ENCODE data around the gene GSTA1. TPM values are rescaled to one million over a fixed set of nuclear protein-coding genes. Genes with fewer than 3 reads are reported as not detected.
"Not testable (repeated sequence)": the region's sequence is repeated elsewhere in the genome, so short reads cannot be mapped to it uniquely, and the experiment has no call there.

GSTA1 gene
- polyA plus RNA-seq, 1 donor from 2014 or later, result not detected

DNA sequence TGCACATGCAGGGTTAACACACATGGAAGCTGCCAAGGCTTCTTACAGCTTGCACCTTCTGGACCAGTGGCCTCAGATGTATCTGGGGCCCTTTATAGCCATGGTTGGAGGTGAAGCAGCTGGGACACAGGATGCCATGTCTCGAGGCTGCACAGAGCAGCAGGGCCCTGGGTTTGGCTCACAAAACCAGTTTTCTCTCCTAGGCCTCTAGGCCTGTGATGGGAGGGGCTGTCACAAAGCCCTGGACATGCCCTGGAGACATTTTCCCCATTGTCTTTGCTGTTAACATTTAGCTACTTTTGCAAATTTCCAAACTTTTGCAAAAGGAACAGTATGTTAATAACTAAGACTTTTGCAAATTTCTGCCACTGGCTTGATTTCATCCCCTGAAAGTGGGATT lies 18.2 kb upstream of the GSTA1 start:
- H3K36me3 Mint-ChIP-seq, result peaks cover 3% of the 10 kb centered on the region
- no peak overlapping the region for H3K27ac Mint-ChIP-seq
- H3K9me3 Mint-ChIP-seq, result peaks cover 0 to 10% (median 8%) of the 10 kb centered on the region in 3 donors
- H3K4me1 Mint-ChIP-seq, result no peaks in the 10 kb centered on the region
- H3K4me3 Mint-ChIP-seq, result no peak overlapping the region
- peaks cover 2% of the 10 kb centered on the region for H3K27me3 Mint-ChIP-seq

DNA sequence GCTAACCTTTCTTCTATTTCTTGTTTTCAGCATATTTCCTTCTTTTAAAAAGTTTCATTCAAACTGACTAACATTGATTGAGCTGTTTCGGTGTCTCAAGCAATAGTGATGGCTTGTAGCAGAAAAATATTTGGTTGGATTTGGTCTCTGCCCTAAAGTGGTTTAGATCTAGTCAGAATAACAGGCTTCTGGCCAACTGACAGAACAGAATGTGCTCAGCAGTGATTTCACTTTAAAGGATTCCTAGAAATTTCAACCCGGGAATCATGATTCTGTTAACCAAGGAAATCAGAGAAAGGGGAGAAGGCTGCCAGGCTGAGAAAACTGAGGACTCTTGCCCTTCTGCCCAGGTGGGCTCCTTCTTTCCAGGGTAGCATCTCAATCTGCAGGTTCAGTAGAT lies 16.6 kb upstream of the GSTA1 start:
- H3K4me1 Mint-ChIP-seq, result no peaks in the 10 kb centered on the region
- H3K27me3 Mint-ChIP-seq, result peaks cover 2% of the 10 kb centered on the region
- H3K36me3 Mint-ChIP-seq, result peaks cover 3% of the 10 kb centered on the region
- peaks cover 0 to 10% (median 8%) of the 10 kb centered on the region in 3 donors for H3K9me3 Mint-ChIP-seq
- H3K4me3 Mint-ChIP-seq, result no peak overlapping the region
- no peak overlapping the region for H3K27ac Mint-ChIP-seq

DNA sequence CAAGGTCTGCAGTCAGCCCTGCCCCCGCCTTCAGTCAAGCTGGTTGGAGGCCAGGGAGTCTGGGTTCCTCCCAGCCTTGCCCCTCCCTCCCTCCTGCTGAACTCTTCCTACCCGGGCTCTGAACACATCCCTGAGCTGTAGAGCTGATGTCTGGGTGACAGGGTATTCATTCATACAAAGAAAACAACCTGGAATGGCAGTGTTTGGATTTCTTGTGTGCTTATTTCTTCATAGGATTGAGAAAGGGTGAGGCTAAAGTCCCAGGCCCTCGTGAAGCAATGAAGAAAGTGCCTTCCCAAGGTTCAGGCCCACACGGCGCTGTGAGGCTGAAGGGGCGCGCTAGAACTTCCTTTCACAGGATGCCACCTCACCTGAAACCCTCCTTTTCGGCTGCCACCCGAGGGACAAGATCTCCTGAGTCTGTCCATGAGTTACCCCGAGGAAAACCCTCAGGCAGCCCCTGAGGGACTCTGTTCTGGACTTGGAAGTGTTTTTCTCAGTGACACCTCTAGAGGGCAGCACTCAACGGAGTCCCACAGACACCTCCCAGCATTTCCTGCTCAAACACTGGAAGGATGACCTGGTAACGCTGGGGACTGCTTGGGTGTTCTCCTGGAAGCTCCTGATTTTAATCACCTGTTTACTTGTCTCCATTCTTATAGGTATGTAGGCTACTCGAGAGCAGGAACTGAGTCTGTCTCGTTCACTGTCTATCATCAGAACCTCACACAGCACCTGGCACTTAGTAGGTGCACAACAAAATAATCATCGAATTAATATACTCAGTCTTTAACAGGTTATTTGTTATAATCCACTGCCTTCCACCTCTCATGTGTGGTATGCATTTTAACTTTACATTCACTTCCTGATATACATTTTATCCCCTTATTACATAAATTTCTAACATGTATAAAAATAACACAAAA lies 11.8 kb upstream of the GSTA1 start:
- Mint-ChIP-seq H3K4me1 (no peaks in the 10 kb centered on the region), H3K27ac (no peak overlapping the region), H3K4me3 (no peak overlapping the region), H3K36me3 (no peaks in the 10 kb centered on the region), H3K27me3 (peaks cover 7% of the 10 kb centered on the region), H3K9me3 (peaks cover 0 to 2% (median 0%) of the 10 kb centered on the region in 3 donors)

DNA sequence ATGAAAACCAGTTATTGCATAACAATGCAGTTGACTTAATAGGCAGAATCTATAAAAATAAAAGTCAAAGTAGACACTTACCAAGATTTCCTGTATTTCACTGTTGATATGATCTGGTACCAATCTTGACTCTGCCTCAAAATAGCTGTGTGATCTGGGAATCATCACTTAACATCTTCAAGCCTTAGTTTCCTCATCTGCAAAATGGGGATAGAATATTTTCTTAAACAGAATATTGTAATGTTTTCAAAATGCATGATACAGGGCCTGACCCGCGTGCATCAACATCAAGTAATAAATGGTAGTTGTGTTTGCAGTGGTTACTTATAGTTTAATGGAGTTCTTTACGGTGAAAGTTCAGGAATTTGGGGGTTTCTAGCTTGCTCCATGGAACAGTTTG lies 10.9 kb upstream of the GSTA1 start:
- not testable (repeated sequence) for H3K27ac Mint-ChIP-seq, H3K4me3 Mint-ChIP-seq, H3K27me3 Mint-ChIP-seq, H3K36me3 Mint-ChIP-seq, H3K4me1 Mint-ChIP-seq, H3K9me3 Mint-ChIP-seq

DNA sequence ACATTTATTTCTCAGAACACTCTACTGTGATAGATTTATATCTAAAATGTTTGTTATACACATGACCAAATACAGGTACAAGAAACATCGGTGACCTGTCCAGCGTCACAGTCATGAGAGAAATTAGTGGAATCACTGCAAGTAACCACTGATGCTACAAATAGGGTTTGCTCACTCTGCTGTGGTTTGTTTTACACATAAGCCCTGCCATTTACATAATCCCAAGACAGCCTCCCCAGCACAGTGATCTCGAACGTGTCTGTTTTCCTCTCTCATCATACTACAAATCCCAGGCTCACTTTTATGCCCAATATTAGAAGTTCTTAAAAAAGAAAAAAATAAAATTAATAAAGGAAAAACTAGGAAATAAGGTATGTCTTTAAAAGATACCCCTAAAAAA lies 6.2 kb upstream of the GSTA1 start:
- H3K36me3 Mint-ChIP-seq, H3K27ac Mint-ChIP-seq: not testable (repeated sequence)
- peaks cover 11% of the 10 kb centered on the region for H3K27me3 Mint-ChIP-seq

DNA sequence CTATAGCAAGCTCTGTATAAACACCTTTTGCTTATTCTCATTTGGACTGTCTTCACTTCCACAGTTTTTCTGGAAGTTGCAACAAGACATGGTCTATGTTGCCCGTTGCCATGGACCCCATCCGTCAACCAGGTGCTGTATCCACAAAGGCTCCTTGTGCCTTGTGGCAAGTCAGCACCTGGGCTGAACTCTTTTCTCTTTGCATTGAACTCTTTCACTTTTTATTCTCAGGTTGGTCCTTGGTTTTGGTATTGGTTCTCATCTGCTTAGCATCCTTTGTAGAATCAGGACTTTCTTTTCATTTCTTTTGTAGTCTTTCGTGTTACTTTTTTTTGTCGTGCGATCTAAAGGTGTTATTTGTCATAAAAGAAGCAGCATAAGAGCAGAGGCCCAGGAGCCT lies 5.0 kb upstream of the GSTA1 start:
- no peaks in the 10 kb centered on the region for H3K36me3 Mint-ChIP-seq
- no peak overlapping the region for H3K4me3 Mint-ChIP-seq
- H3K4me1 Mint-ChIP-seq, result no peaks in the 10 kb centered on the region

More for the DNA sequence above, 6.2 kb upstream of the GSTA1 start:
- not testable (repeated sequence) for H3K4me1 Mint-ChIP-seq, H3K4me3 Mint-ChIP-seq, H3K9me3 Mint-ChIP-seq

DNA sequence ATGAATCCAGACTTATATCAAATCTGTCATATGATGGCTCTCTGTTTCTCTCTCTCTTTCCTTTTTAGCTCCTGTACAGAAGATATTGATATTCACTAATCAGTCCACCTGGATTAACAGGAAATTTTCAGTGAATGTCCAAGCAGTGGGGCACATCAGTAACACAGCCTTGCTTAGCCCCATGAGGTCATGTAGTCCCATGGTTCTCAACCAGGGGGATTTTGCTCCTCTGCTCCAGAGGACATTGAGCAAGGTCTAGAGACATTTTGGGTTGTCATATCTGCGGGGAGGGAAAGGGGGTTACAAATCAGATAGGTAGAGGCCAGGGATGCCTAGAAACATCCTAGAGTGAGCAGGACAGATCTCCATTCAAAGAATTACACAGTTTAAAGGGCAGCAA lies 810 bp downstream of the GSTA1 start:
- no peaks in the 10 kb centered on the region for H3K36me3 Mint-ChIP-seq
- no peaks in the 10 kb centered on the region for H3K9me3 Mint-ChIP-seq
- peaks cover 11% of the 10 kb centered on the region for H3K27me3 Mint-ChIP-seq
- no peak overlapping the region for H3K4me3 Mint-ChIP-seq
- H3K4me1 Mint-ChIP-seq, result no peaks in the 10 kb centered on the region
- H3K27ac Mint-ChIP-seq, result no peak overlapping the region

More for the DNA sequence above, 5.0 kb upstream of the GSTA1 start:
- H3K27ac Mint-ChIP-seq, result no peak overlapping the region
- H3K27me3 Mint-ChIP-seq, result peaks cover 10% of the 10 kb centered on the region
- peaks cover 0 to 4% (median 0%) of the 10 kb centered on the region in 3 donors for H3K9me3 Mint-ChIP-seq

DNA sequence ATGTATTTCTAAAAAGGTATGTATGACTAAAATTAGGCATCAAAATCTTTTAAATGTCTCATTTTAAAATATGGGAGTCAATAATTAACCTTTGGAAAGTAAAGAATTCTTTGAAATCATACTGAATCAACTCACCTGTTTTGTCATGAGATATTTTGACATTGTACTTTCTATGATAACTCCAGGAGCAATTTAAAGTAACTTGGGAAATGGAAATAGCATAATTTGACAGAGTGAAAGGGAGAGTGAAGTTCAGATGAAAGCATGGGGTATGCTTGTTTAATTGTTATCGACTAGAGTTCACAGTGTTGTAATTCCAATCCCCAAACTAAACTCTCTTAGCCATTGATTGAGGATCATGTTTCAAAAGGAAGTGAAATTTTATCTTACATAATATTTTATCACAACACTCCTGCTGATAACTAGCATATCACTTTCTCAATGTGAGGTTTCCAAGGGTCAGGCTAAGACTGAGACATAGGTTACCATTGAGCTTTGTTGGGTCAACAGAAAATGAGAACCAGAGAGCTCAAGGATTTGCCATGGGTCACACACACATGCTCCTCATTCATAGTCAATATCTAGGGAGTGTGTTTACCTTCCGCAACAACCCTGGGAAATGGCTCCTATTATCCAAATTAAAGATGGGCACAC lies 2.3 kb downstream of the GSTA1 start:
- Mint-ChIP-seq H3K4me1 (no peaks in the 10 kb centered on the region), H3K4me3 (no peak overlapping the region), H3K27me3 (peaks cover 22% of the 10 kb centered on the region), H3K9me3 (no peaks in the 10 kb centered on the region), H3K36me3 (no peaks in the 10 kb centered on the region), H3K27ac (no peak overlapping the region)

DNA sequence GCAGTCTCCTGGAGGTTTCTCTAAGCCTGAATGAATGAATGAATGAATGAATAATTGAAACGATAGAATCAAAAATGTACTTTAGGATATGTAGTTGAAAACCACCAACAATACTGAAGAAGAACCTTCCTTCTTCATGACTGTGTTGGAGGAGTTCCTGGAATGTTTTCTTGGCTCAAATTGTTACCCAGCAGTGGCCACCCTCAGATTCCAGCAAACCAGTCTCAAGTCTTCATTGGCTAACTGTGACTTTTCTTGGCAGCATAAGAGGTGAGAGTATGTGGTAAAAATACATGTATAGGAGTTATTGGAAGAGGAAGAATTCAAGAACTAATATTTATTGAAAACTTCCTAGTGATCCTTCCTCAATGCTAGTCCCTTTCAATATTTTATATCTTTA lies 4.3 kb downstream of the GSTA1 start:
- not testable (repeated sequence) for H3K4me3 Mint-ChIP-seq, H3K9me3 Mint-ChIP-seq, H3K36me3 Mint-ChIP-seq, H3K27ac Mint-ChIP-seq, H3K4me1 Mint-ChIP-seq
- H3K27me3 Mint-ChIP-seq, result peaks cover 20% of the 10 kb centered on the region

DNA sequence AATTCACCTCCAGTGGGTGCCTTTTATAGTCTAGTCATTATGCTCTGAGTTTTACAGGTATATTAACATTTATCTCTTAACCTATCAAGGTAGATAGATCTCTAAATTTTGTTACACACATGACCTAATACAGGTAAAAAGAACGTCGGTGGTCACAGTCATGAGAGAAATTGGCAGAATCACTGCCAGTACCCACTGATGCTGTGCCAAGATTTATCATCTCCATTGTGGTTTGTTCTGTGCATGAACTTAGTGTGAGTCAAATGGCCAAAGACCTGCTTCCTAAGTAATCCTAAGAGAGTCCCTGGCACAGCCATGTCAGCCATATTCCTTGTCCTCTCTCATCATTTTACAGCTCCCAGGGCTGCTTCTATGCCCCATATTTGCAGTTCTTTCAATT lies 9.2 kb downstream of the GSTA1 start:
- not testable (repeated sequence) for H3K36me3 Mint-ChIP-seq, H3K27ac Mint-ChIP-seq, H3K4me1 Mint-ChIP-seq, H3K4me3 Mint-ChIP-seq
- Mint-ChIP-seq H3K9me3 (peaks cover 3 to 10% (median 8%) of the 10 kb centered on the region in 3 donors), H3K27me3 (peaks cover 13% of the 10 kb centered on the region)

DNA sequence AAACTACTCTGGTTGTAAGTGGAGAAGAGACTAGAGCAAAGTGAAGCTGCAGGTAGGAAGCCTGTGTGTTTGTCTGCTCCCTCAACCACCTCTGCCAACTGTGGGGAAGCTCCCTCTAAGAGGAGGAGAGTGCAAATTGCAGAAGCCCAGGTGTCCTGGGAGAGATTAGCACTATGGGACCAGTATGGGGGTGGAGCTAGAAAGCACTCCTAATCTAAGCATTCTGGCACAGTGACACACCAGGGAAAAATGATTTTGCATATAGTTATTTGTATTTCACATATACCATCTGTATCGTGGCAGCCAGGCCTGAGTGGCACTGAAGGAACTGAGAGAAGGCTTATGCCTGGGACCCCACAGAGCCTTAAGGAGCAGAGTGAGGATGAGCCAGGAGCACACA lies 12.8 kb downstream of the GSTA1 start:
- Mint-ChIP-seq H3K27ac (no peak overlapping the region), H3K36me3 (no peaks in the 10 kb centered on the region), H3K27me3 (peaks cover 4% of the 10 kb centered on the region), H3K4me3 (no peak overlapping the region), H3K4me1 (no peaks in the 10 kb centered on the region), H3K9me3 (peaks cover 3 to 10% (median 8%) of the 10 kb centered on the region in 3 donors)

DNA sequence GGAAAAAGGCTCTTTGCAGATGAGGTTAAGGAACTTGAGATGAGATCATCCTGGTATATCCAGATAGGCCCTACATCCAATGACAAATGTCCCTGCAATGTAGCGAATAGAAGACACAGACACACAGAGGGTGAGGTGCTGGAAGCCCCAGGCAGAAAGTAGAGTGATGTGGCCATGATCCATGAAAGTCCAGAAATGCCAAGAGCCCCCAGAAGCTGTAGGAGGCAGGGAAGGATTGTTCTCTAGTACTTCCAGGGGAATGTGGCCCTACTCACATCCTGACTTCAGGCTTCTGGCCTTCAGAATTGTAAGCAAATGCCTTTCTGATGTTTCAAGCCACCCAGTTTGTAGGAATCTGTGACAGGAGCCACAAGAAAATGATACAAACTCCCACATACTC lies 14.0 kb downstream of the GSTA1 start:
- H3K36me3 Mint-ChIP-seq, H3K27me3 Mint-ChIP-seq, H3K4me1 Mint-ChIP-seq, H3K27ac Mint-ChIP-seq, H3K4me3 Mint-ChIP-seq: not testable (repeated sequence)
- H3K9me3 Mint-ChIP-seq, result peaks cover 3 to 10% (median 8%) of the 10 kb centered on the region in 3 donors

DNA sequence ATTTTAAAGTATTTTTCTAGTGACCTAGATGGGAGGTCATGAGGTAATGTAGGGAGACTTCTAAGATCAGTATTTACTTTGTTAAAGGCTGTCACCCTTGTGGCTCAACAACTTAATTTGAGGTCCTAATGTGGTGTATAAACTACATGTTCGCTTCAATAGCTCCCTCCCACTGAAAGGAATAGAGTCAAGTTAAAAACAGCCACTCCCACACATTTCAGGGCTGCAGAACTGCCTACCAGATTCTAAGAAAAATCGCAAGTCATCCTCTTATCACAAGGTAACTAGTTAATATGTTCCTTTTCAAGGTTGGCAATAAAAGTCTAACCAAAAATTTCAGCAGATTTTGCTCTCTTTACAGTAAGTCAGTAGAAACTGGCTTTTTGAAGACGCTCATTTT lies 15.1 kb downstream of the GSTA1 start:
- Mint-ChIP-seq H3K9me3 (peaks cover 3 to 10% (median 8%) of the 10 kb centered on the region in 3 donors), H3K4me1 (no peaks in the 10 kb centered on the region), H3K36me3 (peaks cover 4% of the 10 kb centered on the region), H3K27me3 (peaks cover 1% of the 10 kb centered on the region), H3K27ac (no peak overlapping the region), H3K4me3 (no peak overlapping the region)

DNA sequence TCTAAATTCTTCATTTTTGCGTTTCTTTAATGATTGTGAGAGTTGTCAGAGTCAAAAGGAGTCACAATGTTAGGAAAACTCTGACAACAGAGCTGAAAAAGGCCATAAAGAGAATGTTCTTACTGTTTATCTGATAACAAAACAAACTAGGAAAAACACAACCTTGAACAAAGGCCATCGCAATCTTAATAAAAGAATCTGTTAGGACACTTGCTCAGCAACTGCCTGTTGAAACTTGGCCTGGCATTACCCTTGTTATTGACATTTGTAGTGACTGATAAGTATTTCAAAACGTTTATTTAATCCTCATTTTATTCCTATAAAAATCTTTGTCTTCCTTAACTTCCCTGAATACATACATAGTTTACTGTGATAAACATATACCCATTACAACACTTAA lies 15.7 kb downstream of the GSTA1 start:
- Mint-ChIP-seq H3K27ac (no peak overlapping the region), H3K27me3 (peaks cover 1% of the 10 kb centered on the region), H3K4me3 (no peak overlapping the region), H3K4me1 (no peaks in the 10 kb centered on the region), H3K9me3 (peaks cover 3 to 8% (median 6%) of the 10 kb centered on the region in 3 donors), H3K36me3 (peaks cover 4% of the 10 kb centered on the region)

DNA sequence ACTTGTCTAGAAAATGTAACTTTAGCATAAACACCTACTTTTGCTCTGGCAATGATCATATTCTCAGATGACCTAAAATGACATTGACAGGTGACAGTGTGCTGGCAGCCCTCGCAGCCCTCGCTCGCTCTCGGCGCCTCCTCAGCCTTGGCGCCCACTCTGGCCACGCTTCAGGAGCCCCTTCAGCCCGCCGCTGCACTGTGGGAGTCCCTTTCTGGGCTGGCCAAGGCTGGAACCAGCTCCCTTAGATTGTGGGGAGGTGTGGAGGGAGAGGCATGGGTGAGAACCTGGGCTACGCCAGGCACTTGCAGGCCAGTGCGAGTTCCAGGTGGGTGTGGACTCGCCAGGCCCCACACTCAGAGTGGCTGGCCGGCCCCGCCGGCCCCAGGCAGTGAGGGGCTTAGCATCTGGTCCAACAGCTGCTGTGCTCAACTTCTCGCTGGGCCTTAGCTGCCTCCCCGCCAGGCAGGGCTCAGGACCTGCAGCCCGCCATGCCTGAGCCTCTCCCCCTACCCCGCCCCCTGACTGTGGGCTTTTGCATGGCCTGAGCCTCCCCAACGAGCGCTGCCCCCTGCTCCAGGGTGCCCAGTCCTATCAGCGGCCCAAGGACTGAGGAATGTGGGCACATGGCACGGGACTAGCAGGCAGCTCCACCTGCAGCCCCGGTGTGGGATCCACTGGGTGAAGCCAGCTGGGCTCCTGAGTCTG lies 17.2 kb downstream of the GSTA1 start:
- peaks cover 4% of the 10 kb centered on the region for H3K36me3 Mint-ChIP-seq
- no peak overlapping the region for H3K27ac Mint-ChIP-seq
- no peak overlapping the region for H3K4me3 Mint-ChIP-seq
- H3K9me3 Mint-ChIP-seq, result no peaks in the 10 kb centered on the region
- H3K27me3 Mint-ChIP-seq, result peaks cover 1% of the 10 kb centered on the region
- H3K4me1 Mint-ChIP-seq, result no peaks in the 10 kb centered on the region
